IgD-negative memory B cell (primary cell): ENCODE data around the gene TIAM2. TPM values are rescaled to one million over a fixed set of nuclear protein-coding genes. Genes with fewer than 3 reads are reported as not detected.
"Not testable (repeated sequence)": the region's sequence is repeated elsewhere in the genome, so short reads cannot be mapped to it uniquely, and the experiment has no call there.

Experiments
- H3K27ac Mint-ChIP-seq, 3 donors: one replicate each; pipeline ENCODE4 v1.8.0; 2020 to 2022; ENCODE audit warnings: mild to moderate bottlenecking in 3 of 3, mixed read lengths in 3 of 3, moderate library complexity in 1 of 3
- H3K27me3 Mint-ChIP-seq: one replicate; pipeline ENCODE4 v1.8.0; 2021; ENCODE audit warnings: mixed read lengths
- H3K36me3 Mint-ChIP-seq: one replicate; pipeline ENCODE4 v1.8.0; 2020; ENCODE audit warnings: mild to moderate bottlenecking, mixed read lengths
- H3K4me1 Mint-ChIP-seq, 3 donors: one replicate each; pipeline ENCODE4 v1.8.0; 2020 to 2022; ENCODE audit warnings: mixed read lengths in 3 of 3, mild to moderate bottlenecking in 1 of 3
- H3K4me3 Mint-ChIP-seq, 4 donors: one replicate each; pipeline ENCODE4 v1.8.0; 2020 to 2022; ENCODE audit warnings: mild to moderate bottlenecking in 4 of 4, mixed read lengths in 4 of 4, moderate library complexity in 3 of 4
- H3K9me3 Mint-ChIP-seq, 3 donors: one replicate each; pipeline ENCODE4 v1.8.0; 2020 to 2021; ENCODE audit warnings: mixed read lengths in 3 of 3, mild to moderate bottlenecking in 1 of 3
- polyA plus RNA-seq: library from polyadenylated mRNA; unstranded; fragments of 300-500 nt; fragmentation: Illumina TruSeq; gene quantifications from one replicate; pipeline ENCODE4 v1.2.3, GENCODE V29; 2021

Gene TIAM2
- polyA plus RNA-seq, 1 donor from 2014 or later, result 5.8 TPM

- H3K36me3 Mint-ChIP-seq, result peaks cover 8% of the 10 kb centered on the region
Measured at GRCh38 chr6:155261111-155261900, 266.2 kb downstream of the TIAM2 start.

DNA sequence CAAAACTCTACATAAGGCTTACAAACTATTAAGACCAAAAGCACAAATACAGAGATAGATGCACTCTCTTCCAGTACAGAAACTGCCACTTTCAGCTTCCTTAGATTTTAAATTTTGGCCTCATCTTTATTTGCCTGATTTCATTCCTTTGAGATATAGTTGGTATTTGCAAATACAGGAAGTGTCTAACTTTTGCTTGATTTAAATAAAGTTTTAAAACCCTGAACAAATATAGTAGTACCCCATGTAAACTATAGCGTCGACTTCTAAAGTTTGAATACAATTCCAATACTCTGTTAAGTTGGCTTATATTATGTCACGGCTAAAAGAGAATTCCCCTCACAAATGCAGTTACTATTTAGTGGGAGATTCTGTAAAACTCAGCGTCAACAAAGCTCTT, 267.5 kb downstream of the TIAM2 start:
- Mint-ChIP-seq H3K36me3 (peaks cover 10% of the 10 kb centered on the region), H3K9me3 (no peaks in the 10 kb centered on the region), H3K4me1 (peaks cover 13 to 18% (median 18%) of the 10 kb centered on the region in 3 donors), H3K27me3 (no peaks in the 10 kb centered on the region), H3K27ac (peak overlapping the region in 2 of 3 donors; percentile 3 to 71), H3K4me3 (no peak overlapping the region)

More at GRCh38 chr6:155261111-155261900, 266.2 kb downstream of the TIAM2 start:
- Mint-ChIP-seq H3K9me3 (no peaks in the 10 kb centered on the region), H3K4me3 (no peak overlapping the region), H3K27ac (peak overlapping the region in 2 of 3 donors; percentile 6 to 14), H3K4me1 (peaks cover 13 to 18% (median 18%) of the 10 kb centered on the region in 3 donors), H3K27me3 (no peaks in the 10 kb centered on the region)

DNA sequence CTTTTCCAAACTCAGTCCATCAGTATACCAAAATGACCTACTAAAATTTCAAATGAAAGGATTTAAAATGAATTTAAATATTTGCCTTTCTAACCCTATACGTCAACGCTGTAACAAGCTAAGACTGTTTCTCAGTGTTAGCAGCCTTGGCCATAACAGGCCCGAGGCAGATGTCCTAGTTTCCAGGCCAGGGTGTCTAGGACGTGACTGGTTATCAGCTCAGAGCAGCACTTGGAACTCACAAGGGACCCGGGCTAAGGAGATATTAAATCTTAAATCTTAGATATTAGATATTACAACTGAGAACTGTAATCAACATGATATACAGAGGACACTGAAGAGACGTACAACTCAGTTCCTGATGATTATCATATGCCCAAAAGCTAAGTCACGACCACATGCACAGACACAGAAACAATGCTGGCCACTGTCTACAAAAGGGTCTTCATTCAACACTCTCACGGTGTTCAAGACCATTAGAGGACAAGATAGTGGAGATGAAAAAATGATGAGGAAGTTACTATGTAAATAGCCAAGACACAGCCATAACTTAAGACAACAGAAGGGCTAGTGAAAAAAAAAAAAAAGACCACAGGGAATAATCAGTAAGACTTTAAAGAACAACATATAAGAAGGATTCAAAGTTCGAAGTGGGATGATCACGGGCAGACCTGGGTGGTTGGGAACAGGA, 268.4 kb downstream of the TIAM2 start, which contains the start of gene CLDN20:
TSS of gene CLDN20 (plus strand) at position 641 of the 691 bp plus-strand sequence. CDS start 11,707 bp downstream, outside the sequence.
- Mint-ChIP-seq H3K4me3 (no peak within 1 kb of the TSS), H3K27ac (peak within 1 kb of the TSS in 2 of 3 donors; percentile 1 to 71), H3K36me3 (peaks cover 8% of the 10 kb centered on the region), H3K9me3 (no peaks in the 10 kb centered on the region), H3K4me1 (peaks cover 13 to 21% (median 18%) of the 10 kb centered on the region in 3 donors), H3K27me3 (no peaks in the 10 kb centered on the region)

DNA sequence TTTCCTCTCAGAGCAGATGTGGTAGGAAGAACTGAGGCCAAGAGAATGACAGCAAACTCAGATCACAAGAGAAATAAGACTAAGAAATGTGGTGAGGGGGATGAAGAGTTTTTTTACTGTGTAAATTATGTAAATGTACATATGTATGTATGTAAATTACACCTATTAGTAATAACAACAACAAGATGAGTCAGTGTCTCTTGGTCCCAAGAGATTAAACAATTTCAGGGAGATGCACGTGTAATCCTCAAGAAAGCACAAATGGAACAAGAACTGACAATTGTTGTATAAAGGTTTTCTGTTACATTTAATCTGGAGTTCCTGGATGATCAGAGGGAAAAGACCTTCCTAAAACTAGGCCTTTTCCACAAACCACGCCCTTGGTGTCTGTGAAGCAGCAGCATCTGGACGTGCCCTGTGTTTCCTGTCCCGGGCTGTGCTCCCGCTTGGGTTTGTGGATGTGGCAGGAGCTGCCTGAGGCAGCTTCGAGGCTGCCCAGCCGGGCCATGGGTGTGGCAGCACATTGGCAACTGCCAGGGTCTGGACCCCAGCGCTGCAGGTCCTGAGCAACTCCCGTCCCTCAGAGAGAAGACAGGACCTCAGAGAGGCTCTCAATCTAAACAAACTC, 269.7 kb downstream of the TIAM2 start:
- no peak overlapping the region for H3K4me3 Mint-ChIP-seq
- H3K27ac Mint-ChIP-seq, result peak overlapping the region in 1 of 3 donors; percentile 80
- peaks cover 7% of the 10 kb centered on the region for H3K36me3 Mint-ChIP-seq
- H3K9me3 Mint-ChIP-seq, result no peaks in the 10 kb centered on the region
- H3K27me3 Mint-ChIP-seq, result no peaks in the 10 kb centered on the region
- H3K4me1 Mint-ChIP-seq, result peaks cover 13 to 21% (median 18%) of the 10 kb centered on the region in 3 donors

- Mint-ChIP-seq H3K27ac (no peak overlapping the region), H3K27me3 (no peaks in the 10 kb centered on the region), H3K4me3 (no peak overlapping the region), H3K9me3 (no peaks in the 10 kb centered on the region), H3K36me3 (peaks cover 9% of the 10 kb centered on the region), H3K4me1 (peaks cover 11 to 19% (median 16%) of the 10 kb centered on the region in 3 donors)
Measured at GRCh38 chr6:155265843-155266535, 270.9 kb downstream of the TIAM2 start.

GRCh38 chr6:155267411-155267810, 272.3 kb downstream of the TIAM2 start:
- Mint-ChIP-seq H3K27me3 (no peaks in the 10 kb centered on the region), H3K4me1 (peaks cover 4 to 12% (median 9%) of the 10 kb centered on the region in 3 donors), H3K9me3 (no peaks in the 10 kb centered on the region), H3K36me3 (peaks cover 9% of the 10 kb centered on the region), H3K4me3 (no peak overlapping the region), H3K27ac (no peak overlapping the region)

DNA sequence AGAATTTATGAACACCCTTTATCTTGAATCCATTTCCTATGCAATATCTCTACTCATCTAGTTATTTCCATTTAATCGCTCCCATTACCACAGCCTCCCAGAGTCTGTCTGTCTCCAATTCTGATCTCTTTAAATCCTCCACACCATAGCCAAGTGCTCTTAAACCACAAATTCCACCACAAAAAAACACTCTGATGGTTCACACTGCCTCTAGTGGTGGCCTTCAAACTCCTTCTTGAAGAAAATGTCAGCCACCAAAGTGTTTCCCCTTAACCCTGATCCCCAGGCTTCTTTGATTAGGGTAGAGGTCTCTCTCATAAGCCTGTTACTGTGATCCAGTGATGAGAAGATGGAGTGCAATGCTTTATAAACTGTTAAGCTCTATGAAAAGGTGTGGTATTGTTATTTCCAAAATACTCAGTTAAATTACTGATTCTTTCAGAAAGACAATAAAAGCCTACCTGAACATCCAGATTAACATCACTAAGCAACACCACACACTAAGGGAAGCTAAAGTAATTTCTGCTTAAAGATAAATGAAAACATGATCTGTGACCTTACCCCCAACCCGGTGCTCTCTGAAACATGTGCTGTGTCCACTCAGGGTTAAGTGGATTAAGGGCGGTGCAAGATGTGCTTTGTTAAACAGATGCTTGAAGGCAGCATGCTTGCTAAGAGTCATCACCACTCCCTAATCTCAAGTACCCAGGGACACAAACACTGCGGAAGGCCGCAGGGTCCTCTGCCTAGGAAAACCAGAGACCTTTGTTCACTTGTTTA, 273.2 kb downstream of the TIAM2 start:
- H3K4me3 Mint-ChIP-seq, H3K27ac Mint-ChIP-seq, H3K4me1 Mint-ChIP-seq, H3K36me3 Mint-ChIP-seq, H3K27me3 Mint-ChIP-seq, H3K9me3 Mint-ChIP-seq: not testable (repeated sequence)

DNA sequence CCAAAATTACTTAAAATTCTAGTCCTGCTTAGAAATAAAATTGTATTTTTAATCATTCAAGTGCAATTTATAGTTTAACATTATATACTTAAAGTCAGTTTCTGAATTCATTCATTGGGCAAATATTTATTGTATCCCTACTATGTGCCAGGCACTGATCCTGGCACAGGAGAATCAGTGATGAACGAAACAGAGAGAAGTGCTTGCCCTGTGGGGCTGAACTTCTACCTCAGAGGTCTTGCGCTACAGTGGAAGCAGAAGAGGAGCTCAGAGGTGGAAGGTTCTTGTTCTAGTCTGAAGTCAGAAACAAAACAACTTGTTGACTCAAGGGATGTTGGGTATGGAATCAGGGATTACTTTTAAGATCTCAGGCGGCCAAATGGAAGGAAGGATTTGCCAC, 274.6 kb downstream of the TIAM2 start:
- Mint-ChIP-seq H3K4me3 (no peak overlapping the region), H3K4me1 (peaks cover 0 to 5% (median 0%) of the 10 kb centered on the region in 3 donors), H3K27ac (no peak overlapping the region)

DNA sequence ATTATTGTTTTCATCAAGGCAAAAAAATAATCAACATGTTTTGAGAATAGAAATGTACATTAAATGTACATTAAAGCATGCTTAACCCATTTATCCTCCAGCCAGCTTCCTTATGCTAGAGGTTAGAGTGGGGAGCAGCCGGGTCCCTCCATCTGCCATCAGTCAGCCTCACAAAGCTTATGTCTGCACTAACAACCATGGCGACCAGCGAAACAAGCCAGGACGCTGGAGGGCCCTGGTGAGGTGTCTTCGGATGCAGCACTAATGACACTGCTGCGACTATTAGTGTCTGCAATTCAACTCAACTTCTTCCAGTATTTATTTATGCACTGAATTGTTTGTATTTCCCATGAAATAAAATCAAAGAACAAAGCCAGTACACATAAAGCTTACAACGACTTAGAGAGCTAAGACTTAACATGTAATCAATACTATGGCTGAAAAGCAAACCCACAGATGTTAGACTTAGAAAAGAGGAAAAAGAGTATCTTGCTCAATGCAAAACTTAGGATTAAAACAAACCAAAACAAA, 275.5 kb downstream of the TIAM2 start:
- H3K27me3 Mint-ChIP-seq, result no peaks in the 10 kb centered on the region
- H3K27ac Mint-ChIP-seq, result no peak overlapping the region
- peaks cover 0 to 5% (median 0%) of the 10 kb centered on the region in 3 donors for H3K4me1 Mint-ChIP-seq
- no peak overlapping the region for H3K4me3 Mint-ChIP-seq
- H3K9me3 Mint-ChIP-seq, result no peaks in the 10 kb centered on the region
- H3K36me3 Mint-ChIP-seq, result peaks cover 9% of the 10 kb centered on the region

More for the DNA sequence above, 274.6 kb downstream of the TIAM2 start:
- no peaks in the 10 kb centered on the region for H3K9me3 Mint-ChIP-seq
- H3K27me3 Mint-ChIP-seq, result no peaks in the 10 kb centered on the region
- peaks cover 5% of the 10 kb centered on the region for H3K36me3 Mint-ChIP-seq

DNA sequence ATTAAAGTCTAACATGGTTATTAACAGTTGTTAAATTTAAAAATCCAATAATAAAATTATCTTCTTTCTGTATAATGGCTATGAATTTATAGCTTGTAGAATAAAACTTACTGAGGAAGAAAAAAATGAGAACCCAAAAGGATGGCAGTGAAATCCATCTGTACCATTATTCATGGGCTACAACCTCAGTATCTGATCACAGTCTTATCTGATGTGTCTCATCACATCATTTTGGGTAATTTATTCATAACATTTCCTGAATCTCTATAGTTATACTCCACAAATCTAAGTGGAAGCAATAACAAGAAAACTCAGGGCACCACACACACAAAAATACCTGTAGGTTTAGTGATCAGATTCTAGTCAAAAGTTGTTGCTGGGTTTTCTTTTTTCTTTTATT, 276.0 kb downstream of the TIAM2 start:
- Mint-ChIP-seq H3K4me1 (peaks cover 0 to 5% (median 0%) of the 10 kb centered on the region in 3 donors), H3K36me3 (peaks cover 9% of the 10 kb centered on the region), H3K4me3 (no peak overlapping the region), H3K27ac (no peak overlapping the region), H3K27me3 (no peaks in the 10 kb centered on the region), H3K9me3 (no peaks in the 10 kb centered on the region)

GRCh38 chr6:155272353-155273232, 277.5 kb downstream of the TIAM2 start:
- Mint-ChIP-seq H3K4me1 (peaks cover 0 to 5% (median 0%) of the 10 kb centered on the region in 3 donors), H3K27ac (peak overlapping the region in 1 of 3 donors; percentile 39), H3K27me3 (no peaks in the 10 kb centered on the region), H3K4me3 (no peak overlapping the region), H3K36me3 (peaks cover 7% of the 10 kb centered on the region), H3K9me3 (no peaks in the 10 kb centered on the region)

GRCh38 chr6:155273431-155273830, 278.3 kb downstream of the TIAM2 start:
- peaks cover 6% of the 10 kb centered on the region for H3K36me3 Mint-ChIP-seq
- no peaks in the 10 kb centered on the region for H3K9me3 Mint-ChIP-seq
- H3K27ac Mint-ChIP-seq, result no peak overlapping the region
- H3K27me3 Mint-ChIP-seq, result no peaks in the 10 kb centered on the region
- H3K4me1 Mint-ChIP-seq, result peaks cover 0 to 4% (median 0%) of the 10 kb centered on the region in 3 donors
- H3K4me3 Mint-ChIP-seq, result peak overlapping the region in 1 of 4 donors; percentile 33

DNA sequence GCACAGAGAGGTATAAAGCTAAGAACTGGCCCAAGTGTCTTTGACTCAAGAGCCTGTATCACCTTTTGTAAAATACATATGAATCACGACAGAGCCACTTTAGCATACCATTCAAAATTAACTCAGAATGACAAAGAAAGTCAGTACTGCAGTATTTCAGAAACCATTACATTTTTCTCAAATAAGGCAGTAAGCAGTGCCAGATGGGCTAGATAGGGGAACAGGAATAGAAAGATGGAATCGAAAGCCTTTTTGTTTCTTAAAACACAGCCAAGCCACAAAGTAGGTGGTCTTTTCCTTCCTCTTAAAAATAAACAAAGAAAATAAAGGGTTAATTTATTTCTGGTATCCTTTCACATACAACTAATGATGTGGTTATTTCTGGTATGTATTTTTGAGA, 279.0 kb downstream of the TIAM2 start:
- Mint-ChIP-seq H3K36me3 (peaks cover 6% of the 10 kb centered on the region), H3K27me3 (no peaks in the 10 kb centered on the region), H3K9me3 (no peaks in the 10 kb centered on the region), H3K4me3 (no peak overlapping the region), H3K27ac (no peak overlapping the region), H3K4me1 (peaks cover 0 to 4% (median 0%) of the 10 kb centered on the region in 3 donors)
